ENCODE data around the gene CRB1.
A peak's percentile ranks its signal among the peaks of the same experiment; 100 is the strongest.

DNA sequence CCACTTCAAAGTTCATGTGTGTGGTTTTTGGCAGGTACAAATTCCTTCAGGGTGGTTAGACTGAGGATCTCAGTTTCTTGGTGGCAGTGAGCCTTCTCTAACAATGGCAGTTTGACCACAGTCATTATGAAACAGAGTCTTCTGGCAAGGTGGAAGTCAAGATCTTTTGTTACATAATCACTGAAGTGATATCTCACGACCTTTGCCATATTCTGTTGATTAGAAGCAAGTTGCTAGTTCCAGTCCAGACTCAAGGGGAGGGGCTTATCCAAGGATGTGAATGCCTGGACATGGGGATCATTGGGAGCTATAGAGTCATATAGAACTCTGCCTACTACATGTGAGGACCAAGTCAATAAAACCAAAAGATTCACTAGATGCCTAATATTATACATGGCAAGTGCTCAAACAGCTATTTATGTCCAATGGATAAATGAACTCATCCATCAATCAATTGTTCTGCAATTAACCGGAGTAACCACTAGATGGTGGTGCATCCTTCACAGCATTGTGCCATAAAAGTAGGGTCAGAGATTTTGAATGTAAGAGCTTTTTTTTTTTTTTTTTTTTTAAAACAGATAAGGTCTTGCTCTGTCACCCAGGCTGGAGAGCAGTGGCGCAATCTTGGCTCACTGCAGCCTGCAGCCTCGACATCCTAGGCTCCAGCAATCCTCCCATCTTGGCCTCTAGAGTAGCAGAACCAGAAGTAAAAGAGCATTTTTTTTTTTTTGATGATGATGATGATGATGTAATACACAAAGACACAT, 131.9 kb downstream of the CRB1 start:
- TF ChIP-seq EZH2 (IDR thresholded peaks at IDR 0.05): no peak
- TF ChIP-seq, protein P1, sequence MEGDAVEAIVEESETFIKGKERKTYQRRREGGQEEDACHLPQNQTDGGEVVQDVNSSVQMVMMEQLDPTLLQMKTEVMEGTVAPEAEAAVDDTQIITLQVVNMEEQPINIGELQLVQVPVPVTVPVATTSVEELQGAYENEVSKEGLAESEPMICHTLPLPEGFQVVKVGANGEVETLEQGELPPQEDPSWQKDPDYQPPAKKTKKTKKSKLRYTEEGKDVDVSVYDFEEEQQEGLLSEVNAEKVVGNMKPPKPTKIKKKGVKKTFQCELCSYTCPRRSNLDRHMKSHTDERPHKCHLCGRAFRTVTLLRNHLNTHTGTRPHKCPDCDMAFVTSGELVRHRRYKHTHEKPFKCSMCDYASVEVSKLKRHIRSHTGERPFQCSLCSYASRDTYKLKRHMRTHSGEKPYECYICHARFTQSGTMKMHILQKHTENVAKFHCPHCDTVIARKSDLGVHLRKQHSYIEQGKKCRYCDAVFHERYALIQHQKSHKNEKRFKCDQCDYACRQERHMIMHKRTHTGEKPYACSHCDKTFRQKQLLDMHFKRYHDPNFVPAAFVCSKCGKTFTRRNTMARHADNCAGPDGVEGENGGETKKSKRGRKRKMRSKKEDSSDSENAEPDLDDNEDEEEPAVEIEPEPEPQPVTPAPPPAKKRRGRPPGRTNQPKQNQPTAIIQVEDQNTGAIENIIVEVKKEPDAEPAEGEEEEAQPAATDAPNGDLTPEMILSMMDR (IDR thresholded peaks at IDR 0.05): peak; percentile 75
- TF ChIP-seq EZH2phosphoT487 (IDR thresholded peaks at IDR 0.05): no peak

Measured in neural progenitor cell (in vitro differentiated cells).